HepG2 (cell line): ENCODE measurements around the gene PRR35. TPM values are rescaled to one million over a fixed set of nuclear protein-coding genes. Genes with fewer than 3 reads are reported as not detected.

ENCODE experiments used
- DPF2 ChIP-seq: sonication (generic); formaldehyde crosslinking; IDR thresholded peaks from 2 replicates; pipeline ENCODE4 v1.4.0; 2020; ENCODE audit warnings: mild to moderate bottlenecking, low read depth, missing genetic modification reagents, borderline replicate concordance
- E2F2 ChIP-seq: sonication (generic); formaldehyde crosslinking; IDR thresholded peaks from 2 replicates; pipeline ENCODE4 v1.4.0; 2020; ENCODE audit warnings: missing genetic modification reagents, borderline replicate concordance
- HIVEP1 ChIP-seq: sonication (generic); formaldehyde crosslinking; IDR thresholded peaks from 2 replicates; pipeline ENCODE4 v1.4.0; 2020; ENCODE audit warnings: mild to moderate bottlenecking, missing genetic modification reagents
- NBN ChIP-seq: fragments of 450-650 bp; conservative IDR thresholded peaks from 2 replicates; pipeline ENCODE4 v1.6.1; 2017
- PRDM4 ChIP-seq: sonication (generic); formaldehyde crosslinking; IDR thresholded peaks from 2 replicates; pipeline ENCODE4 v1.9.0; 2021; ENCODE audit warnings: missing genetic modification reagents, borderline replicate concordance
- PRMT3 ChIP-seq: sonication (generic); formaldehyde crosslinking; IDR thresholded peaks from 2 replicates; pipeline ENCODE4 v1.8.1; 2022; ENCODE audit warnings: low read depth, mild to moderate bottlenecking, moderate library complexity, missing genetic modification reagents, borderline replicate concordance
- SMYD3 ChIP-seq: sonication (generic); formaldehyde crosslinking; IDR thresholded peaks from 2 replicates; pipeline ENCODE4 v1.8.1; 2023; ENCODE audit warnings: mild to moderate bottlenecking, missing genetic modification reagents
- SP5 ChIP-seq: IDR thresholded peaks from 2 replicates; pipeline ENCODE4 v1.6.1; 2016; ENCODE audit warnings: low read depth, borderline replicate concordance
- ZBTB40 ChIP-seq, 2 experiments: fragments of 450-650 bp in 1 of 2; sonication (generic) in 1 of 2; formaldehyde crosslinking in 1 of 2; IDR thresholded peaks; 2 replicates each; pipeline versions ENCODE4 v1.6.1 to v1.8.0; 2016 to 2022; ENCODE audit warnings: antibody characterized with exemption in 1 of 2, mild to moderate bottlenecking in 1 of 2, missing genetic modification reagents in 1 of 2
- ZNF180 ChIP-seq: sonication (generic); formaldehyde crosslinking; IDR thresholded peaks from 2 replicates; pipeline ENCODE4 v1.4.0; 2020; ENCODE audit warnings: low read depth, missing genetic modification reagents, borderline replicate concordance
- ZNF609 ChIP-seq: sonication (generic); formaldehyde crosslinking; IDR thresholded peaks from 2 replicates; pipeline ENCODE4 v1.4.0; 2020; ENCODE audit warnings: mild to moderate bottlenecking, missing genetic modification reagents, borderline replicate concordance
- polyA plus RNA-seq, 8 experiments: library from polyadenylated mRNA; depleted of rRNA in 3 of 8; stranded (reverse) in 7 of 8; unstranded in 1 of 8; fragments of >200 nt; fragmentation: Illumina TruSeq in 4 of 8; extraction: Trizol in 4 of 8; gene quantifications; 2 replicates each; pipeline versions ENCODE4 v1.2.1 to v1.2.3, GENCODE V29; 2011 to 2016; ENCODE audit warnings: low read depth in 4 of 8, missing spikeins in 1 of 8, mixed read lengths in 1 of 8; ENCODE audit not compliant: insufficient read depth in 1 of 8
- total RNA-seq, 5 experiments: library from RNA; depleted of rRNA; stranded (reverse); fragments of >200 nt; fragmentation: Illumina TruSeq; extraction: Trizol; gene quantifications; 2 replicates each; pipeline ENCODE4 v1.2.3, GENCODE V29; 2016; ENCODE audit warnings: low read depth in 1 of 5

The PRR35 gene
- total and polyA plus RNA-seq, 2 of the 13 experiments (the other 11 are each of a cell fraction or from before 2014, with no cell fraction given): 0.07 to 0.16 TPM

GRCh38 chr16:585351-585750, 25.2 kb downstream of the PRR35 start (continued):
- TF ChIP-seq PRDM4 (CRISPR knock-in tag): no peak
- TF ChIP-seq PRMT3 (CRISPR knock-in tag): no peak
- TF ChIP-seq ZNF609 (CRISPR knock-in tag): no peak
- peak; percentile 51; the same call in 1 of the 2 replicates for TF ChIP-seq SP5
- no peak for TF ChIP-seq ZNF180 (CRISPR knock-in tag)
- no peak for TF ChIP-seq E2F2 (CRISPR knock-in tag)
- TF ChIP-seq NBN: no peak
- TF ChIP-seq DPF2 (CRISPR knock-in tag): no peak
- TF ChIP-seq ZBTB40 (IDR thresholded peaks at IDR 0.05): no peak
- no peak for TF ChIP-seq ZBTB40 (CRISPR knock-in tag; IDR thresholded peaks at IDR 0.05)
- no peak for TF ChIP-seq SMYD3 (CRISPR knock-in tag)
- peak; percentile 57; the same call in 1 of the 2 replicates for TF ChIP-seq HIVEP1
